PC-3 (cell line): ENCODE measurements around the gene ANKRD11. TPM values are rescaled to one million over a fixed set of nuclear protein-coding genes. Genes with fewer than 3 reads are reported as not detected.

ENCODE experiments used
- ATAC-seq: fragments of 200-7000 bp; cut with Tn5 transposase; 2 replicates; pipeline ENCODE4 v1.9.1; 2020; ENCODE audit warnings: mild to moderate bottlenecking, moderate library complexity
- BruUV-seq: library from RNA; stranded (reverse); fragments of 400-500 nt; replicated peaks from 2 replicates; lab custom pipeline; 2021; lab: Mats Ljungman, UMichigan
- CTCF ChIA-PET: fragments of 300-600 bp; sonication (Branson Sonifier 250); formaldehyde crosslinking; loops from one replicate; lab custom pipeline; 2022; ENCODE audit warnings: antibody characterized with exemption; lab: Charles Lee
- POLR2A ChIA-PET: fragments of 300-600 bp; sonication (Branson Sonifier 250); formaldehyde crosslinking; loops from one replicate; lab custom pipeline; 2022; ENCODE audit warnings: antibody characterized with exemption; ENCODE audit not compliant: unreplicated experiment; lab: Charles Lee
- DNase-seq: peaks from one replicate; pipeline ENCODE4 v3.0.0-alpha.2; 2015
- H2AFZ ChIP-seq: fragments of 300-600 bp; sonication (generic); 2 replicates; pipeline ENCODE4 v1.6.0; 2016; ENCODE audit warnings: antibody characterized with exemption, low read length
- H3F3A ChIP-seq: fragments of 300-600 bp; sonication (generic); one replicate; pipeline ENCODE4 v1.6.0; 2017; ENCODE audit warnings: antibody characterized with exemption, low read length, control low read depth, mild to moderate bottlenecking; ENCODE audit not compliant: unreplicated experiment
- H3K27ac ChIP-seq: fragments of 300-600 bp; sonication (generic); 2 replicates; pipeline ENCODE4 v1.5.1; 2016; ENCODE audit warnings: mild to moderate bottlenecking, low read length
- H3K27me3 ChIP-seq: fragments of 300-600 bp; sonication (generic); 2 replicates; pipeline ENCODE4 v1.6.1; 2016; ENCODE audit warnings: low read length, mixed read lengths
- H3K36me3 ChIP-seq: fragments of 300-600 bp; sonication (generic); 2 replicates; pipeline ENCODE4 v1.6.1; 2016; ENCODE audit warnings: low read depth, mixed run types, low read length, mixed read lengths
- H3K4me1 ChIP-seq: fragments of 300-600 bp; sonication (generic); 2 replicates; pipeline ENCODE4 v1.5.1; 2016; ENCODE audit warnings: low read length; ENCODE audit not compliant: insufficient read depth
- H3K4me2 ChIP-seq: fragments of 300-600 bp; sonication (generic); 2 replicates; pipeline ENCODE4 v1.6.0; 2016; ENCODE audit warnings: low read length
- H3K4me3 ChIP-seq: fragments of 300-600 bp; sonication (generic); 2 replicates; pipeline ENCODE4 v1.5.1; 2016; ENCODE audit warnings: mild to moderate bottlenecking, low read length, mixed read lengths
- H3K79me2 ChIP-seq: fragments of 300-600 bp; sonication (generic); 2 replicates; pipeline ENCODE4 v1.6.1; 2017; ENCODE audit warnings: low read length, mixed read lengths
- H3K9ac ChIP-seq: fragments of 300-600 bp; sonication (generic); 2 replicates; pipeline ENCODE4 v1.6.0; 2016; ENCODE audit warnings: mild to moderate bottlenecking, low read length
- H3K9me2 ChIP-seq: fragments of 300-600 bp; sonication (generic); replicated peaks from 2 replicates; pipeline ENCODE4 v1.6.1; 2016; ENCODE audit warnings: mixed run types, low read length, mixed read lengths
- H3K9me3 ChIP-seq: fragments of 300-600 bp; sonication (generic); 2 replicates; pipeline ENCODE4 v1.6.1; 2016; ENCODE audit warnings: low read length, mixed read lengths
- H4K20me1 ChIP-seq: fragments of 300-600 bp; sonication (generic); 2 replicates; pipeline ENCODE4 v1.6.1; 2016; ENCODE audit warnings: low read length, mixed read lengths
- CTCF ChIP-seq: fragments of 300-600 bp; sonication (generic); conservative IDR thresholded peaks from 2 replicates; pipeline ENCODE4 v1.5.1; 2017; ENCODE audit warnings: antibody characterized with exemption, low read depth, mild to moderate bottlenecking, low read length
- EZH2 ChIP-seq: fragments of 300-600 bp; sonication (generic); IDR thresholded peaks from one replicate; pipeline ENCODE4 v1.6.1; 2017; ENCODE audit warnings: antibody characterized with exemption, mild to moderate bottlenecking, low read length; ENCODE audit not compliant: unreplicated experiment
- EZH2phosphoT487 ChIP-seq: fragments of 300-600 bp; sonication (generic); IDR thresholded peaks from 2 replicates; pipeline ENCODE4 v1.6.1; 2018; ENCODE audit warnings: mild to moderate bottlenecking, antibody characterized with exemption, low read length, borderline replicate concordance
- intact Hi-C: fragments of 100-400 bp; cut with micrococcal nuclease; formaldehyde crosslinking; loops from 2 replicates; pipeline ENCODE4 v1.9.0; 2023
- total RNA-seq: library from RNA; depleted of rRNA; stranded (reverse); fragments of >200 nt; gene quantifications from 2 replicates; pipeline ENCODE4 v1.2.3, GENCODE V29; 2014

ANKRD11 gene
- total RNA-seq, 1 experiment from 2014 or later = 65.0 TPM

GRCh38 chr16:89282523-89282922 is 207.8 kb downstream of the ANKRD11 start:
- Histone ChIP-seq H3K4me1 (no peaks in the 10 kb centered on the region), H3K36me3 (peaks cover 9% of the 10 kb centered on the region; the same call in 1 of the 2 replicates), H3F3A (no peaks in the 10 kb centered on the region), H3K79me2 (no peaks in the 10 kb centered on the region), H2AFZ (no peak overlapping the region), H3K9ac (no peak overlapping the region), H3K9me2 (no peaks in the 10 kb centered on the region), H3K4me2 (no peak overlapping the region), H3K27ac (no peak overlapping the region), H4K20me1 (no peaks in the 10 kb centered on the region), H3K9me3 (no peaks in the 10 kb centered on the region), H3K4me3 (no peak overlapping the region), H3K27me3 (no peaks in the 10 kb centered on the region)
- BruUV-seq = no TSS peak
- POLR2A ChIA-PET = no interaction called here
- intact Hi-C loops = no loop called here
- ATAC-seq = no peak
- DNase-seq = no peak
- TF ChIP-seq EZH2phosphoT487 = no peak
- TF ChIP-seq CTCF = no peak
- no peak for TF ChIP-seq EZH2
- CTCF ChIA-PET = no interaction called here

DNA sequence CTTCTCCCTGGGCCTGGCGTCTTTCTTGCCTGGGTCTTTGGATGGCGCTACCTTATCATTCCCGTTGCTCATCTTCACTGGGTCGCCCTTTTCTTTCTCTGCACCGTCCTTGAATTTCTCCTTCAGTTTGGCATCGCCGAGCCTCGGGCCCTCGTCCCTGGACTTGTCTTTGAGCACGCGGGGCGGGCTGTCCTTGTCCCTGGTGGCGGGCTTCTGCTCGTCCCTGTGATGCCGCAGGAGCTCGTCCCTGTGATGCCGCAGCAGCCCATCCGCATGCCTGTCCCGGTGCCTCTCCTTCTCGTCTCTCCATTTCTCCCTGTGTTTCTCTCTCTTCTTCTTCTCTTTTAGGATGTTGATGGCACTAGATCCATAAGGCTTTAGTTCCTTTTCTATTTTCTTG is 208.5 kb downstream of the ANKRD11 start:
- no peak for ATAC-seq
- ChIA-PET POLR2A (no interaction called here), CTCF (no interaction called here)
- H3K9ac ChIP-seq = no peak overlapping the region
- no peaks in the 10 kb centered on the region for H3F3A ChIP-seq
- H3K9me2 ChIP-seq = no peaks in the 10 kb centered on the region
- no peaks in the 10 kb centered on the region for H3K27me3 ChIP-seq
- no peak for DNase-seq
- H4K20me1 ChIP-seq = no peaks in the 10 kb centered on the region
- no peak overlapping the region for H3K4me3 ChIP-seq
- no peak overlapping the region for H3K4me2 ChIP-seq
- no TSS peak for BruUV-seq
- peaks cover 3% of the 10 kb centered on the region; the same call in 1 of the 2 replicates for H3K36me3 ChIP-seq
- no peak overlapping the region for H2AFZ ChIP-seq
- no peaks in the 10 kb centered on the region for H3K4me1 ChIP-seq
- intact Hi-C loops = no loop called here
- no peaks in the 10 kb centered on the region for H3K79me2 ChIP-seq
- H3K27ac ChIP-seq = no peak overlapping the region
- TF ChIP-seq EZH2 (no peak), EZH2phosphoT487 (no peak), CTCF (no peak)
- H3K9me3 ChIP-seq = no peaks in the 10 kb centered on the region

DNA sequence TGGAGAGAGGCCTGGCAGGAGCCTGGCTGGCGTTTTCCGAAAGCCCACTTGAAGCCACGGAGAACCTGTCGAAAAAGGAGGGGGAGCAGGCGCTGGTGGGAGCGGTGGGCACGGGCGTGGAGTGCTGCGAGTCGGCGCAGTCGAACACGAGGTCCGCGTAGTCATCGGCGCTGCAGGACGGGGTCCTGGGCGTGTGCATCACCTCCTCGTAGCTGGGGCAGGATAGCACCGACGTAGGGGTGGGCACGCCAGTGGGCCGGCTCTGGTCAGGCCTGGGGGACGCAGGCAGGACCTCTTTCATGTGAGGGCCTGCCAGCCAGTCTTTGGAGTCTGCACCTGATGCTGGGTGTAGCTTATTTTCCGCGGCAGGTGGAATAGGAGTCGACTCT is 209.2 kb downstream of the ANKRD11 start:
- Histone ChIP-seq H3K79me2 (no peaks in the 10 kb centered on the region), H3F3A (no peaks in the 10 kb centered on the region), H4K20me1 (no peaks in the 10 kb centered on the region), H3K9ac (no peak overlapping the region), H2AFZ (no peak overlapping the region), H3K27me3 (no peaks in the 10 kb centered on the region), H3K9me3 (no peaks in the 10 kb centered on the region), H3K4me1 (no peaks in the 10 kb centered on the region), H3K4me3 (no peak overlapping the region), H3K27ac (no peak overlapping the region), H3K9me2 (no peaks in the 10 kb centered on the region), H3K36me3 (no peaks in the 10 kb centered on the region; the same call in 1 of the 2 replicates), H3K4me2 (no peak overlapping the region)
- POLR2A ChIA-PET = no interaction called here
- DNase-seq (no peak), ATAC-seq (no peak)
- CTCF ChIA-PET = no interaction called here
- BruUV-seq = no TSS peak
- intact Hi-C loops = no loop called here
- TF ChIP-seq EZH2phosphoT487 = no peak
- no peak for TF ChIP-seq EZH2
- no peak for TF ChIP-seq CTCF
